DMS153 (cell line): Measurements from ENCODE around the gene PKDREJ.
A peak's percentile ranks its signal among the peaks of the same experiment; 100 is the strongest.

Source experiments
- DNase-seq: peaks from one replicate; lab custom pipeline; 2025; lab: John Stamatoyannopoulos, UW

Gene PKDREJ

DNA sequence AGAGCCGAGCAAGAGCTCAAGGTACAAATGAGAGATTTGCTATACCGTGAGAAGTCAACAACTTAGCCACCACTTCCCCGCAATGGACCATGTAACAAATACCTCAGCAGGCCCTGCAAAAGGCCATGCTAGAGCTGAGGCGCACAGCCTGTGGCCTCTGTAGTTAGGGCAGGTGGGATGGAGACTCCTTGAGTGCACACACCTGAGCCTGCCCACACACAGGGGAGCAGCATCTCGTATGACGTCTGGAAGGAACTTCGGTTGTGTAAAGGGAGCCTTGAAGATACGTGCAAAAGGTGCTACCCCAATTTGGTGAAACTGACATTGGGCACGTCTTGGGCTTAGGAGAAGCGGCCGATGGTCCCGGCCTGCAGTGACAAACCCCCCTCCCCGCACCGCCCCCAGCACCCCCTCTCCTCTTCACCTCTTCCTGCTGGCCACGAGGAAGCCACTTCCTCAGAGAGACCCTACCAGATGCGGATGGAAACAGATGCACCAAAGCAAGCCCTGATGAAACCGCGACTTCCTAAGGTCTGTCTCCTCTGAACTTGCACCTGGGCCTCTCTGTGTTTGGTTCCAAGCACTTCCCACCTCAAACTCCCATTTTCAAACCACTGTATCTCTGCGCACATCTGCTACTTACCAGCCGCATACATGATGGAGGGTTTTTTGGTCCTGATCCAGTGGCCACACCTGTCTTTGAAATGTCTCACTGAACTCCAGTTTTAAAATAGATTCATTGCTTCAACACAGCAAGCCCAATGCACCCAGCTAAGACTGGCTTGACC, 23.7 kb downstream of the PKDREJ start:
- no peak for DNase-seq

DNA sequence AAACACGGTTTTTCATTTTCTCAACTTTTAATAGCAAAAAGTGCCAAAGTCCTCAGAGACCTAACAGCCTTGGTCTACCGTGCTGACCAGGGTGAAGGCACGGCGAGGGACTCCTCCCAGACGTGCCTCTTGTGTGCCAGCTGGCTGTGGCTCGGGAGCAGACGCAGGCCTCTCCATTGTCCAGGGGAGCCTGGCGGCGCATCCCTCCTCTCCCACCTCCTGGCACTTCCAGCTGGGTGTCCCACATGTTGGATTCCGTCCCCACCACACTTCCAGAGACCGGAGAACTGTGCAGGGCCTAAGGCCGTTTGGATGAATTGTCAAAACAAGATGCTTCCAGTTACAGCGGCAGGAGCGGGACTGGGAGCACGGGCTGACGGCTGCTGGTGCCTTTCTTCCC, 24.6 kb downstream of the PKDREJ start:
- no peak for DNase-seq

DNA sequence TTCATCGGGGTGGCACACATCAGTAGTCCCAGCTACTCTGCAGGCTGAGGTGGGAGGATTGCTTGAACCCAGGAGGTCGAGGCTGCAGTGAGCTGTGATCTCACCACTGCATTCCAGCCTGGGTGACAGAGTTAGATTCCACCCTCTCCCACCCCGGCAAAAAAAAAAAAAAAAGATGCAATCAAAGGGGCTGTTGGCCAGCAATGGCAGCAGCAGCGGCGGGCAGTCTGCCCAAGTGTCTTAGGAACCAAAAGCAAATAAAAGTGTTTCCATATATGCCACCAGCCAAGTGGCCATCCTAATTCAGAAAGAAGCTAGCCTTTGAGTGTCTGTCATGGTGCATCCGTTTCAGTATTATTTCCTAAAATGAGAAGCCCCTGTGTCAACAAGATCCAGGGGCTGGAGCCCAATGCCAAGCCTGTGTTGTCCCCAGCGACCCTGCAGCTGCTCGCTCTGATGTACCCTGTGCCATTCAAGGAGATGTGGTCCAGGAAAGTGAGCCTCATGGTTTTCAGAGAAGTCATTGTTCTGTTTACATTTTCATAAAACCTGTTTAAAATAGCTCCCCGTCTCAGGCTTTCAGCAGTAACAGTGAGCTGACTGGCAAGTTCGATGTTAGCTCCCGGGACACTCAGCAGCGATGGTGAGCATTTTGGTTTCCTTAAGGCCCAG, 25.6 kb downstream of the PKDREJ start:
- DNase-seq = no peak

DNA sequence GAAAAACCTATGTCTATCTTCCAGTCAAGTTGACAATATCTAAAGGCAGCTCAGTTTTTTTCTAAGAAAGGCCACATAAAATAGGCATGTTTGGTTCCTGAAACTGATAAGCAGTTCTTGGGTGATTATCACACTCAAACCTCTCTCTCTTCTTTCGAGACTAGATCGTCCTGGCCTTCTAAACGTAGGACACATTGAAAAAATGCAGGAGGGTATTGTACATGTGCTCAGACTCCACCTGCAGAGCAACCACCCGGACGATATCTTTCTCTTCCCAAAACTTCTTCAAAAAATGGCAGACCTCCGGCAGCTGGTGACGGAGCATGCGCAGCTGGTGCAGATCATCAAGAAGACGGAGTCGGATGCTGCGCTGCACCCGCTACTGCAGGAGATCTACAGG, 28.2 kb downstream of the PKDREJ start:
- no peak for DNase-seq

DNA sequence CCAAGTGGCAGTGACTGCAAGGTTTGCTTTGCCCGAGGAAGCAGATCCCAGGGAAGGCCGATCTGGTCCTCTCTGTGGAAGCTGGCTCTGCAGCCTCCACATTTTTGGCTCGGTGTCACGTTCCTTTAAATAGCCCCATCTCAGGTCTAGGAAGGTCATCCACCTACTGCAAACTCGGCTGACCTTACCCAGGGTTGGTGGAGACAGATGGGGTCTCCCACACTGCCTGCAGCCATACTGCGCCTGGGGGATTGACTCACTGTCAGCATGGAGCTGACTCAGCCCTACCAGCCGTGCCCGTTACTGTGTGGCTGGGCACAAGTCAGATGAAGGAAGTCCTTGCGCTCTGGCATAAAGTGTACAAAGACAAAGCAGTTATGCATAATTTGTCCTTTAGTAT, 29.9 kb downstream of the PKDREJ start:
- peak; percentile 45 for DNase-seq

DNA sequence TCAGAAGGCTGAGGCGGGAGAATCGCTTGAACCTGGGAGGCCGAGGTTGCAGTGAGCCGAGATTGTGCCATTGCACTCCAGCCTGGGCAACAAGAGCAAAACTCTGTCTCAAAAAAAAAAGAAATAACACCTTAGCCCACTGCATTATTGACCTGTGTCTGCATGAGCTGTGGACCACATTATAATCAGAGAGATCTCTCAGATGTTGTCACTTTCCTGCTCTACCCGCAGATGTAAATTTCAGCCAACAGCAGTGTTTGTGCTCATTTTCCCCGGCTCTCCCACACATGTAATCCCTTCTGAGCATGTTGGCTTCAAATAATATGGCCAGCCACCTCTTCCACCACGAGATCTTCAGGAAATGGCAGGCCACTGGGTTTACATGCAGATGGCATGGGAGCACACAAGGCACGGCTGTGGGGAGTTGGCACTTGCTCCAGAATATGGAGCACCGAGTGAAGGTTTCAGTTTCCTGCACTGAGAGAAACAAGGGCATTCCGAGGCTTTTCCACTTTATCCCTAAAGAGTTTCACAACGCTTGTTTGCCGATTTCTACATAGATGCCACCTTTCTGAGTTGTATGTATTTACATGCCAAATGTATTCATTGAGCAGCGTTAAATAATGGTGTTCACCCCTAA, 32.8 kb downstream of the PKDREJ start:
- DNase-seq = no peak

DNA sequence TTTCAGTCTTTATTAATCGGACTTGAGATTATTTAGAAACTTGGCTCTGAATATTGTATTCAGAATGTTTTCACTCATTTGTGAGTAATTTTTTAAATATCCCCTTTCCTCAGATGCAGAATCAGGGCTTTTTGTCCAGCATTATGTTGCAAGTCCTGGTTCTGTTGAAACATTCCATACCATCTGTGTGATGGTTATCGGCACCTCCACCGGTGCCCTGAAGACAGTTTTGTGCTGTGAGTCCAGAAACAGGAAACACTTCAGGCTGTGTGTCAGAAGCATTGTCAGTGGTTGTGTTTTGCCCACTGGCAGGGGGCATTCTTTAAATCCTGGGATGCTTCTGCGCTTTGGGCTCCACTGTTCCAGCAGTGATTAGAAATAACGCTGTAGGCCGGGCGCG, 33.4 kb downstream of the PKDREJ start:
- DNase-seq = no peak

DNA sequence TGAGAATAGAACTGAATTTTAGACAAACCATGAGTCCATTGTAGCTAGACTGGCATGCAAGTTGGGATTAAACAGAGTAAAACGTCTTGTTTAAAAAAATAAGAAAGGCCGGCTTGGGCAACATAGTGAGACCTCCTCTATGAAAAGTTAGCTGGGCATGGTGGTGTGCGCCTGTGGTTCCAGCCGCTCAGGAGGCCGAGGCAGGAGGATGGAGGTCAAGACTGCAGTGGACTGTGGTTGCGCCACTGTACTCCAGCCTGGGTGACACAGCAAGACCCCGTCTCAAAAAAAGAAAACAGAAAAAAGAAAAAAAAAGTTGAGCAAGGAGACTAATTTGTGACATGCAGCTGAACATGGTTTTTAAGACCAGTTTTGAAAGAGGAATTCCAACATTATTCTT, 36.6 kb downstream of the PKDREJ start:
- no peak for DNase-seq

DNA sequence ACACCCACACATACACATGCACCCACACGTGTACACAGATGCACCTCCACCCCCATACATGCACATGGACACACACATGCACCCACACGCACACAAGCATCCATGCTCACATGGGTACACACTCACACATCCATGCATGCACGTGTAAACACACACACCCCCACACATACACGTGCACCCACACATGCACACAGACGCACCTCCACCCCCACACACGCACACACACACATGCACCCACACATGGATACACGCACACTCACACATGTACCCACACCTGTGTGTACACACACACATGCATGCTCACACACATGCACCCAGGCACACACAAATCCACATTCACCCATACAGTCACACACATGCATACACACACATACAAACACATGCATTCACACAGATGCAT, 37.5 kb downstream of the PKDREJ start:
- no peak for DNase-seq

DNA sequence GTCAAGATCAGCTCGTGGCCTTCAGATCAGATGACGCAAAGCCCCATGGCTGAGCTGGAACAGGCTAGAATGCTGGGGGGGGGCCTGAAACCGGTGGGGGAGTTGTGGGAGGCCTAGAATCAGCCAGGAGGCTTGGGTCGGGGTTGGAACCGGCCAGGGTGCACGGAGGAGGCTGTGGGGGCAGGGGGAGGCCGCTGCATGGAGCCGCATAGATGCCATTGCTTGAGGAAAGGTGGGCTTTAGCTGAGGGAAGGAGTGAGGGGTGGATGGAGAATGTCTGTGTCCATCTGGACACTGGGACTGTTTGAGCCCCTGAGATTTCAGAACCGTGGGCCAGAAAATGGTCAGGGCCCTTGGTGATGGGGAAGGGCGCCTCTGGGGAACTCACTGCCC, 38.2 kb downstream of the PKDREJ start:
- DNase-seq = no peak

DNA sequence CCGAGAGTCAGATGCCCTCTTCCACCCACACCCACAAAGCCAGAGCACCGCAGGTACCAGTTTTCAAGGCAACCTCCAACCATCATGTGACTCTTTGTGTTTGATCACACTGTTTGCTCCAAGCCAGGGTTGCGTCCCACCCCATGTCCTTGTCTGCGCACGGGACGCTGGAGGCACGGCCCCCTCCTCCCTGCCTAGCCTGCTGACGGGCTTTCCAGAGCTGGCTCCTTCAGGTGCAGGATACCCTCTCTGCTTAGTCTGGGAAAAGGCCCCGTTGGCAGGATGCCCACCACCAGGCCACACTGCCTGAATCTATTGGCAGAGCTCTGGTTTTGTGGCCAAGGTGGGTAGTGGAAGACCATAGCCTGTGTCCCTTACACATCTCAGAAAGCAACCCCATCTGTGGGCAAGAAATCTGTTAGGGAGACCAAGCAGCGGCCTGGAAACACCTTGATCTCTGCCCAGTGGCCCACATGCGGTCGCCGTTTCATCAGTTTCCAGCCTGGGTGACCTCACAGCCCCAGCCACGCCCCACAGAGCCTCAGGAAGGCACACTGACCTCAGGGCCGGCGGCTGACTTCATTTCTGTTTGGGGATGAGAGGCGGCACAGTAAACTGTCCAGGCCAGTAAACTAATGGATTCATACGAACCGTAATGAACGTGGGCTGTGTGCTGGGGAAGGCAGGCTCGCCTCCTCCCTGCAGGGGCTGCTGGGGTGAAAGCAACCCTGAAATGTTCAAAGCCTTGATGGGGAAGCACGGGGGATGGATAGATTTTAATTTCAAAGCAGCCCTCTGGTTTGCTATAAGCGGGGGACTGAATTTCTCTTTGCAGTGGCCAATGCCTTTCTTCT, 38.9 kb downstream of the PKDREJ start:
- no peak for DNase-seq

DNA sequence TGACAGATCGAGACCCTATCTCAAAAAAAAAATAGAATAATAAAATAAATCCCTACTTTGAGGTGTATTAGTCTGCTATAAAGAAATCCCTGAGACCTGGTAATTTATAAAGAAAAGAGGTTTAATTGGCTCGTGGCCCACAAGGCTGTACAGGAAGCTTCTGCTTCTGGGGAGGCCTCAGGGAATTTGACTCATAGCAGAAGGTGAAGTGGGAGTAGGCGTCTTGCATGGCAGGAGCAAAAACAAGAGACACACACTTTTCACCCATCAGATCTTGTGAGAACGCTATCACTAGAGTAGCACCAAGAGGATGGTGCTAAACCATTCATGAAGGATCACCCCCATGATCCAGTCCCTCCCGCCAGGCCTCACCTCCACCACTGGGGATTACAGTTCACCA, 42.2 kb downstream of the PKDREJ start:
- DNase-seq = no peak

DNA sequence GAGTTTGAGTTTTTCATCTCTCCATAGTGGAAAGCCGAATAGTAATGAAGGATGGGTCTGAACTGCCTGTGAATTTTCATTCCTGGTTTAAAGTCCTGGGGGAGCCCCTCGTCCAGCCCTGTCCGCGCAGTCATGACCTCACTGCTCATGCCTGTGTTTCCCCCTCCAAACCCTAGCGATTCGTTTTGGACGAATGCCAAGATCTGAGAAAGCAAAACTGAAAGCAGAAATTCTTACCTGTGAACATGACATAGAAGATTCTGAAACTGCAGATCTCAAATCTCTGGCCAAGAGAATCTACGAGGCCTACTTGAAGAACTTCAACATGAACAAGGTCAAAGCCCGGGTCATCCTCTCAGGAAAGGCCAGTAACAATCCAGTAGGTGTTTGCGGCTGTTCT, 43.5 kb downstream of the PKDREJ start:
- DNase-seq = no peak

DNA sequence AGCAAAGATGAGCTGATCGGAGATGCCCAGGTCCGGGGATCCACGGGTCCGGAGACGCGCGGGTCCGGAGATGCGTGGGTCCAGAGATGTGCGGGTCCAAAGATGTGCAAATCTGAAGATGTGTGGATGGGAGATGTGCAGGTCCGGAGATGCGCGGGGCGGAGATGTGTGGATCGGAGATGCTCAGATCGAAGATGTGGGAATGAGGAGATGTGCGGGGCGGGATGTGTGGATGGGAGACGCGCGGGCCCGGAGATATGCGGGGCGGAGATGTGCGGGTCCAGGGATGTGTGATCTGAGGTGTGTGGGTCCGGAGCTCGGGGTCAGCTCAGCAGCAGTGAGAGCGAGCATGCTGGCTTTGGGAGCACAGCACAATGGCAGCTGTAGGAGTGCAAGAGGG, 48.5 kb downstream of the PKDREJ start:
- DNase-seq = no peak

DNA sequence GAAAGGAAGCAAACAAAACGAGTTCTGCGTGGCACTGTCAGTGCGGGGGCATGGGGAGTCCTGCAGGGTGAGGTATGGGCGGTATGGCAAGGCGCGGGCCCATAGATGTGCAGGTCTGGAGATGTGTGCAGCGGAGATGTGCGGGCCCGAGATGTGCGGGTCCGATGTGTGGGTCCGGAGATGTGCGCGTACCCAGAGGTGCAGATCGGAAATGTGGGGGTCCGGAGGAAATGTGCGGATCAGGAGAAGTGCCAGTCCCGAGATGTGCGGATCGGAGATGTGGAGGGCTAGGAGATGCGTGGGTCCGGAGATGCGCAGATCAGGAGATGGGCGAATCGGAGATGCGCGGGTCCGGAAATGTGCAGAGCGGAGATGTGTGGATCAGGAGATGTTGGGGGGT, 49.0 kb downstream of the PKDREJ start:
- DNase-seq = no peak

DNA sequence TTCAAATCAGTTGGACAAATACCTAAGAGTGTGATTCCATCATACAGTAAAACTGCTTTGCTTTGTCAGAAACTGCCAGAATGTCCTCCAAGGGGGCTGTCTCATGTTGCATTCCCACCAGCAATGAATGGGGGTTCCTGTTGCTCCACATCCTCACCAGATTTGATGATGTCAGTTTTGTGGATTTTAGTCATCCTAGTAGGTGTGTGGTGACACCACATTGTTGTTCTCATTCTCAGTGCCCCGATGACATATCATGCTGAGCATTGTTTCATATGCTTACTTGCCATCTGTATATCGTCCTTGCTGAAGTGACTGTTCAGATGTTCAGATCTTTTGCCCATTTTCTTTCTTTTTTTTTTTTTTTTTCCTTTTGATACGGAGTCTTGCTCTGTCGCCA, 50.1 kb downstream of the PKDREJ start:
- DNase-seq = no peak

DNA sequence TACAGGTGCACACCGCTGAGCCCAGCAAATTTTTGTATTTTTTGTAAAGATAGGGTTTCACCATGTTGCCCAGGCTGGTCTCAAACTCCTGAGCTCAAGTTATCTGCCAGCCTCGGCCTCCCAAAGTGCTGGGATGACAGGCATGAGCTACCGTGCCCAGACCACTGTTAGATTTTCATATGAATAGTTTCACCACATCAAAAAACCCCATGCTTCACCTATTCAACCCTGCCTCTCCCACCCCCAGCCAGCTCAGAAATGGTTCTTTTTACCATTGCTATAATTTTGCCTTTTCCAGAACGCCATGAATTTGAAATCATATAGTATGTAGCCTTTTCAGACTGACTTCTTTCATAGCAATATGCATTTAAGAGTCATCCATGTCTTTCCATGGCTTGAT, 50.9 kb downstream of the PKDREJ start:
- DNase-seq = no peak

DNA sequence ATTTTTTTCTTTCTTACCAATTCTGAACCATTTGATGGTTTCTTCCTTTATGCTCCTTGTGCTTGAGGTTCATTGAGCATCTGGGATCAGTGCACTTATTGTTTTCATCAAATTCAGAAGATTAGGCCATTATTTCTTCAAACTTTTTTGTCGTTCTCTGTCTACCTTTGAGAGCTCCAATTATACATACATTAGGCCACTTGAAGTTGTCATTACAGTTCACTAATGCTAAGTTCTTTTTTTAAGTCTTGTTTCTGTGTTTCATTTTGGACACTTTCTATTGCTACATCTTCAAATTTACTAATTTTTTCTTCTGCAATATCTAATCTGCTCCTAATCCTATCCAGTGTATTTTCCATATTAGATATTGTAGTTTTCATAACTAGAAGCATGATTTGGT, 53.9 kb downstream of the PKDREJ start:
- no peak for DNase-seq
